Peyer's patch (tissue), 4 donors: ENCODE results near the gene EIF4A2. TPM values are rescaled to one million over a fixed set of nuclear protein-coding genes. Genes with fewer than 3 reads are reported as not detected.
"Not testable (repeated sequence)": the region's sequence is repeated elsewhere in the genome, so short reads cannot be mapped to it uniquely, and the experiment has no call there.

Experiments
- DNase-seq, 3 donors: peaks; one replicate each; pipeline ENCODE4 v3.0.0-alpha.2; 2017 to 2019
- H3K27ac ChIP-seq, 4 donors: fragments of 200-600 bp; sonication (generic); one replicate each; pipeline ENCODE4 v1.5.1; 2016 to 2019
- H3K27me3 ChIP-seq, 2 donors: fragments of 200-600 bp; sonication (generic); one replicate each; pipeline ENCODE4 v1.5.1; 2019
- H3K36me3 ChIP-seq, 3 donors: fragments of 200-600 bp; sonication (generic); one replicate each; pipeline ENCODE4 v1.5.1; 2016 to 2019
- H3K4me1 ChIP-seq, 4 donors: fragments of 200-600 bp; sonication (generic); one replicate each; pipeline ENCODE4 v1.5.1; 2016 to 2019
- H3K4me3 ChIP-seq, 4 donors: fragments of 200-600 bp; sonication (generic); 1 replicate in 3 of 4; 2 replicates in 1 of 4; pipeline ENCODE4 v1.5.1; 2016 to 2019; ENCODE audit warnings: mild to moderate bottlenecking in 1 of 4
- H3K9me3 ChIP-seq, 4 donors: fragments of 200-600 bp; sonication (generic); one replicate each; pipeline ENCODE4 v1.5.1; 2016 to 2019; ENCODE audit warnings: mild to moderate bottlenecking in 1 of 4
- POLR2A ChIP-seq, 2 donors: fragments of 450-650 bp; IDR thresholded peaks; one replicate each; pipeline ENCODE4 v1.5.1; 2017; ENCODE audit warnings: antibody characterized with exemption in 2 of 2, mild to moderate bottlenecking in 2 of 2, moderate library complexity in 2 of 2
- total RNA-seq, 4 donors: library from RNA; depleted of rRNA; stranded (reverse); fragments of >200 nt; gene quantifications; one replicate each; pipeline ENCODE4 v1.1.0, GENCODE V29; 2016
- TF ChIP-seq, protein P1 (sequence below), 6 experiments: fragments of 450-650 bp in 4 of 6; fragments of 200-600 bp in 2 of 6; sonication (generic) in 1 of 6; IDR thresholded peaks; one replicate each; pipeline ENCODE4 v1.5.1; 2017 to 2019; ENCODE audit warnings: antibody characterized with exemption in 6 of 6, mild to moderate bottlenecking in 3 of 6, moderate library complexity in 1 of 6

EIF4A2 gene
- total RNA-seq, 4 donors from 2014 or later: 218 to 408 (median 262) TPM

DNA sequence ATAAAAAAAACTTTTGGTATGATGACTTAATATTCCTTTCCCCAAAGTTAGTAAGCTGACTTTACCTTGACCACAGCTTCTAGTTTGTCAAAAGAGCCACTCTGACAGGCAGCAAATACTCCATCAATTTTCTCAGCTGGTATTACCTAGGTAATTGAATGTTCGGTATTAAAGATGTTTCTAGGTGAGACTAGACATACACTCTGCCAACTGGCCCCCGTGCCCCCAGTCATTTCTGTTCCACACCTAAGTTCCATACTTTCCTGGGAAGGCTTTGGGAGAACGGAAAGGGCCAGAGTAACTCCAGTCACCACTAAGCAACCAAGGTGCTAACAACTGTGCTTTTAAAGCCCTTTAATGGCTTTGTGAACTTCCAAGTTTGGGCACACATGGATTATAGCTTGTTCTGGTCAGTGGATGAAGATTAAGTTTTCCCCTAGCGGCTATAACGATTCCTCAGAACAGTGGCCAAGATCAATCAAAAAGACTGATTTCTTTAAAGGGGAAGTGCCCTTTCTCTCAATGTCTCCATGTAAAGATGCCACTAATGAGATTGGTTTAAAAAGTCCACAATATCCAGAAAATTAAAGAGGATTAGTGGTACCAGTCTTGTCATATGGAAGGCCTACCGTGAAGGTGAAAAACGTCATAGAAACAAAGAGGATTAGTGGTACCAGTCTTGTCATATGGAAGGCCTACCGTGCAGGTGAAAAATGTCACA lies 7.0 kb downstream of the EIF4A2 start:
- DNase-seq: no peak

DNA sequence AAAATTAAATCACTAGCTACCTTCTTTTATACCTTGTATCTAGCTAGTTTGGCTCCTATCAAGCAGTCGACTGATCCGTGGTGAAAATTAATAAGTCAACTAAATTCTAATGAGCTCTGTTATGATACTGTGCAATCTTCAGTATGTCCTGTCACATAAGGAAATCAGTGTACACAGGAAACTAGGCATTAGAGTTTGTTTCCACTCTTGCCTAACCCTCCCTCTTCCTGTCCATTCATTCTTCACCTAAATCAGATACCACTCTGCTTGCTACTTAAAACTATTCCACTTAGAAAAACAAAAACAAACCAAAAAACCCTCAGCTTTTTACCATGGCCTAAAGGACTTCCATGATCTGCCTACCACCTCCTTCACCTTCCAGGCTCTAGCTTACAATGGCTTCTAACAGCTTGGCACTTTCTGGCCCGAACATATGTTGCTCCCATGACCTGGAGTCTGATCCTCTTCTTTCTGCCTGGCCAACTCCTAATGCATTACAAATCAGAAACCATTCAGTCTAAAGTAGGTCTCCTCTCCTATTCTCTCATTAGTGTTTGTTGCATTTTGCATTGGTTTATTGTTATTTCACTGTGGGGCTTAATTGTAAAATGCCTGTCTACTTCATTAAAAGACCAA lies 15.0 kb downstream of the EIF4A2 start:
- TF ChIP-seq POLR2A (IDR thresholded peaks at IDR 0.05): no peak
- TF ChIP-seq, protein P1, sequence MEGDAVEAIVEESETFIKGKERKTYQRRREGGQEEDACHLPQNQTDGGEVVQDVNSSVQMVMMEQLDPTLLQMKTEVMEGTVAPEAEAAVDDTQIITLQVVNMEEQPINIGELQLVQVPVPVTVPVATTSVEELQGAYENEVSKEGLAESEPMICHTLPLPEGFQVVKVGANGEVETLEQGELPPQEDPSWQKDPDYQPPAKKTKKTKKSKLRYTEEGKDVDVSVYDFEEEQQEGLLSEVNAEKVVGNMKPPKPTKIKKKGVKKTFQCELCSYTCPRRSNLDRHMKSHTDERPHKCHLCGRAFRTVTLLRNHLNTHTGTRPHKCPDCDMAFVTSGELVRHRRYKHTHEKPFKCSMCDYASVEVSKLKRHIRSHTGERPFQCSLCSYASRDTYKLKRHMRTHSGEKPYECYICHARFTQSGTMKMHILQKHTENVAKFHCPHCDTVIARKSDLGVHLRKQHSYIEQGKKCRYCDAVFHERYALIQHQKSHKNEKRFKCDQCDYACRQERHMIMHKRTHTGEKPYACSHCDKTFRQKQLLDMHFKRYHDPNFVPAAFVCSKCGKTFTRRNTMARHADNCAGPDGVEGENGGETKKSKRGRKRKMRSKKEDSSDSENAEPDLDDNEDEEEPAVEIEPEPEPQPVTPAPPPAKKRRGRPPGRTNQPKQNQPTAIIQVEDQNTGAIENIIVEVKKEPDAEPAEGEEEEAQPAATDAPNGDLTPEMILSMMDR (IDR thresholded peaks at IDR 0.05): no peak
- Histone ChIP-seq H3K27ac (no peak overlapping the region), H3K4me3 (no peak overlapping the region), H3K27me3 (no peaks in the 10 kb centered on the region), H3K9me3 (no peaks in the 10 kb centered on the region), H3K4me1 (no peaks in the 10 kb centered on the region), H3K36me3 (peaks cover 0 to 29% (median 0%) of the 10 kb centered on the region in 3 donors)
- DNase-seq: no peak

More for the DNA sequence above, 7.0 kb downstream of the EIF4A2 start:
- H3K27ac ChIP-seq: no peak overlapping the region
- peaks cover 0 to 27% (median 18%) of the 10 kb centered on the region in 4 donors for H3K4me1 ChIP-seq
- H3K4me3 ChIP-seq: no peak overlapping the region
- no peaks in the 10 kb centered on the region for H3K27me3 ChIP-seq
- peaks cover 0 to 60% (median 0%) of the 10 kb centered on the region in 3 donors for H3K36me3 ChIP-seq
- H3K9me3 ChIP-seq: no peaks in the 10 kb centered on the region
- TF ChIP-seq POLR2A (IDR thresholded peaks at IDR 0.05): no peak
- TF ChIP-seq, protein P1 (IDR thresholded peaks at IDR 0.05): no peak

DNA sequence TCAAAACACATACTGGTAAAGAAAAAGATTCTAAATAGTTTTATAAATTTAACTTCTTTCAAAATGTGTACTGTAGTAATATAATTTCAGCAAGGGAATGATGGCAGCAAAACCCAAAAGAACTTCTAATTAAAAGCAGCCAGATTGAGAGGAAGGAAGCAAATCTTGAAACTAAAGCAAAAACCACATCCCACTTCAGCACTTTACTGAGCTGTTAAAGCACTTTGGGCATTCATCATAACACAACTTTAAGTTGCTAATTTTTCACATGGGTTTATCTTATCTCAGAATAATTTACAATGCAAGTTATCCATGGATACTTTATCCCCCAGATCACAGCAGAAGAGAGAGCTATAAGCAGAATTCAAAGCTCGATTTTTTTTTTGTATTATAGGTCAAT lies 16.9 kb downstream of the EIF4A2 start:
- H3K4me1 ChIP-seq: peaks cover 0 to 4% (median under 1%) of the 10 kb centered on the region in 4 donors
- H3K4me3 ChIP-seq: no peak overlapping the region
- no peaks in the 10 kb centered on the region for H3K27me3 ChIP-seq
- H3K27ac ChIP-seq: no peak overlapping the region
- no peak for DNase-seq
- H3K9me3 ChIP-seq: no peaks in the 10 kb centered on the region
- TF ChIP-seq, protein P1 (IDR thresholded peaks at IDR 0.05): no peak
- TF ChIP-seq POLR2A (IDR thresholded peaks at IDR 0.05): no peak
- peaks cover 0 to 31% (median 0%) of the 10 kb centered on the region in 3 donors for H3K36me3 ChIP-seq

DNA sequence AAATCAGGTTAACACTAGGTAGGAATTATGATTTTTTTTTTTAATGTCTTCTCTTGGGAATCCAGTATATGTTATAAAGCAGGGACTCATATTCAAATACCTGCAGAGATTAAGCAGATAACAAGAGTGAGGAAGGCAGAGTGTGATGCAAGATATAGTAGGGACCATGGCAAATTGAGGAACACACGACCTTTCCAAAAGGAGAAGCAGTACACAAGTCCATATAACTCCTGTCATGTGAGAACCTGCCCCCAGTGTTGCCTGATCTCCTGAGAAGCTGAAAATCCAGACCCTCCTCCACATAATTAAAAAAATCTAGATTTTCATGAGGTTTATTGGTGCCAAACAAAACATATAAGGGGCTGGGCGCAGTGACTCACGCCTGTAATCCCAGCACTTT lies 19.3 kb downstream of the EIF4A2 start:
- H3K4me1 ChIP-seq: peaks cover 0 to 16% (median 3%) of the 10 kb centered on the region in 4 donors
- no peaks in the 10 kb centered on the region for H3K27me3 ChIP-seq
- TF ChIP-seq, protein P1 (IDR thresholded peaks at IDR 0.05): no peak
- no peak for TF ChIP-seq POLR2A (IDR thresholded peaks at IDR 0.05)
- no peaks in the 10 kb centered on the region for H3K9me3 ChIP-seq
- no peak overlapping the region for H3K4me3 ChIP-seq
- no peak for DNase-seq
- H3K36me3 ChIP-seq: peaks cover 0 to 16% (median 0%) of the 10 kb centered on the region in 3 donors
- H3K27ac ChIP-seq: no peak overlapping the region

DNA sequence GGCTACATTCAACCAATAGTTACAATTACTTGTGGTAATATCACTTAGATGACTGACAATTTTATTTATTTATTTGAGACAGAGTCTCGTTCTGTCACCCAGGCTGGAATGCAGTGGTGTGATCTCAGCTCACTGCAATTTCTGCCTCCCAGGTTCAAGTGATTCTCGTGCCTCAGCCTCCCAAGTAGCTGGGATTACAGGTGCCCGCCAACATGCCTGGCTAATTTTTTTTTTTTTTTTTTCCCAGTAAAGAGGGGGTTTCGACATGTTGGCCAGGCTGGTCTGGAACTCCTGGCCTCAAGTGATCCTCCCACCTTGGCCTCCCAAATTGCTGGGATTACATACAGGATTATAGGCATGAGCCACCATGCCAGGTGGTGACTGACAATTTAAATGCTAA lies 20.1 kb downstream of the EIF4A2 start:
- H3K27me3 ChIP-seq, H3K9me3 ChIP-seq, H3K4me3 ChIP-seq, DNase-seq, H3K27ac ChIP-seq: not testable (repeated sequence)
- Histone ChIP-seq H3K4me1 (peaks cover 0 to 16% (median 3%) of the 10 kb centered on the region in 4 donors), H3K36me3 (peaks cover 0 to 16% (median 0%) of the 10 kb centered on the region in 3 donors)
